KMS-11 (cell line): Measurements from ENCODE around the gene DMAC2.

Experiments used
- H2AFZ ChIP-seq: fragments of 200-600 bp; sonication (generic); 2 replicates; pipeline ENCODE4 v1.6.1; 2016; ENCODE audit warnings: antibody characterized with exemption, mixed run types, low read depth
- H3K27ac ChIP-seq: fragments of 200-600 bp; sonication (generic); 2 replicates; pipeline ENCODE4 v1.6.1; 2016; ENCODE audit warnings: mild to moderate bottlenecking, mixed run types
- H3K27me3 ChIP-seq: fragments of 200-600 bp; sonication (generic); 2 replicates; pipeline ENCODE4 v1.6.1; 2017; ENCODE audit warnings: mild to moderate bottlenecking, low read depth, mixed run types, moderate library complexity; ENCODE audit not compliant: insufficient read depth
- H3K36me3 ChIP-seq: fragments of 200-600 bp; sonication (generic); 2 replicates; pipeline ENCODE4 v1.6.1; 2017; ENCODE audit warnings: mild to moderate bottlenecking, mixed run types; ENCODE audit not compliant: insufficient read depth
- H3K4me1 ChIP-seq: fragments of 200-600 bp; sonication (generic); 2 replicates; pipeline ENCODE4 v1.6.1; 2016; ENCODE audit warnings: mild to moderate bottlenecking, low read depth, mixed run types; ENCODE audit not compliant: poor library complexity, severe bottlenecking
- H3K4me2 ChIP-seq: fragments of 200-600 bp; sonication (generic); 2 replicates; pipeline ENCODE4 v1.7.0; 2016; ENCODE audit warnings: mild to moderate bottlenecking, mixed run types
- H3K4me3 ChIP-seq: fragments of 200-600 bp; sonication (generic); IDR thresholded peaks from 2 replicates; pipeline ENCODE4 v1.6.1; 2017; ENCODE audit warnings: low read depth, low read length, mixed read lengths; ENCODE audit not compliant: insufficient read depth
- H3K79me2 ChIP-seq: fragments of 200-600 bp; sonication (generic); 2 replicates; pipeline ENCODE4 v1.6.1; 2016; ENCODE audit warnings: low read depth, mixed run types; ENCODE audit not compliant: insufficient read depth
- H3K9ac ChIP-seq: fragments of 200-600 bp; sonication (generic); 2 replicates; pipeline ENCODE4 v1.6.1; 2016; ENCODE audit warnings: mild to moderate bottlenecking, mixed run types
- H4K20me1 ChIP-seq: fragments of 200-600 bp; sonication (generic); 2 replicates; pipeline ENCODE4 v1.6.1; 2016; ENCODE audit warnings: mild to moderate bottlenecking, mixed run types; ENCODE audit not compliant: insufficient read depth
- TF ChIP-seq, protein P1 (sequence below): fragments of 200-600 bp; sonication (generic); conservative IDR thresholded peaks from 2 replicates; pipeline ENCODE4 v1.6.1; 2017; ENCODE audit warnings: low read depth, mild to moderate bottlenecking, antibody characterized with exemption, low read length, moderate library complexity, mixed read lengths

DMAC2 gene

DNA sequence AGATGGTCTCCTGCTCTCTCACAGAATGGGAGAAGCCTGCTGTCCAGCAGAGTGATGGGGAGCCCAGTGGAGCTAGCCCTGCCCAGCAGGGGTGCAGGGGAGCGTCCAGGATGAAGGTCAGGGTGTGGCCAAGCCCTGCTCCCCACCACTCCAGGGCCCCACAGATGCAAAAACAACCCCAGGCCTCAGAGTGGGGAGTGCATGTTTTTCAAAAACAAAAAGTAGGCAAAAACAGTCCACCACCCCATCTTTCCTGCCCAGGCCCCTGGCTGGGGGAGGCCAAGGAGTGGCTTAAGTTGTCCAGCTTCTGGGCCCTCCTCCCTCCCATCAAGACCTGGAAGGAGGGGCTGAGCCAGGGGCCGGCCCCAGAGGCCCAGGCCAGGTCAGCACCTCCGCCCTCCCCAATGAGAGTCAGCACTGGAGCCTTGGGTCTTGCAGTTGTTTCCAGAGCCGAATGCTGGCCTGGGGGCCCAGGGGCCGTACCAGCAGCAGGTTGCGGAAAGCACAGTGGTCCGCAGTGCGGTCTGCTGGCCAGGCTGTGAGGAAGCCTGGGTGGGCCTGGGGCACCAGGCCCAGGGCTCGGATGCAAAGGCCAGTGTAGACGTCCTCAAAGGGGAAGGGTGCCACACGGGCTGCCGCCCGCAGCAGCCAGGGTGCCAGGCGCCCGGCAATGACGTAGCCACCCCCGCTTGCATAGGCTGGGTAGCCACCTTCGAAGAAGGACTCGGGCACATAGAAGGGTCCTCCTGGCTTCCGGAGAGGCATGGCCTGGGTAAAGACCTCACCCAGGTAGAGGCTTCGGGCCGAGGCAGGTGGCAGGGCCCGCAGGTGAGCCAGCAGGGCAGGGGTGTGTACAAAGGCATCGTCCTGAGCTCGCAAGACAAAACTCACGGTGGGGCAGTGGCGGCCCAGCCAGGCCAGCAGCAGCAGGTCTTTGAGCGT is 14.3 kb downstream of the DMAC2 start:
- Histone ChIP-seq H2AFZ (no peak overlapping the region), H3K9ac (no peak overlapping the region), H3K4me2 (no peak overlapping the region), H3K27ac (no peak overlapping the region), H3K4me1 (no peaks in the 10 kb centered on the region), H3K79me2 (no peaks in the 10 kb centered on the region), H4K20me1 (no peaks in the 10 kb centered on the region), H3K4me3 (no peak overlapping the region), H3K36me3 (no peaks in the 10 kb centered on the region; the same call in 1 of the 2 replicates), H3K27me3 (no peaks in the 10 kb centered on the region)
- TF ChIP-seq, protein P1, sequence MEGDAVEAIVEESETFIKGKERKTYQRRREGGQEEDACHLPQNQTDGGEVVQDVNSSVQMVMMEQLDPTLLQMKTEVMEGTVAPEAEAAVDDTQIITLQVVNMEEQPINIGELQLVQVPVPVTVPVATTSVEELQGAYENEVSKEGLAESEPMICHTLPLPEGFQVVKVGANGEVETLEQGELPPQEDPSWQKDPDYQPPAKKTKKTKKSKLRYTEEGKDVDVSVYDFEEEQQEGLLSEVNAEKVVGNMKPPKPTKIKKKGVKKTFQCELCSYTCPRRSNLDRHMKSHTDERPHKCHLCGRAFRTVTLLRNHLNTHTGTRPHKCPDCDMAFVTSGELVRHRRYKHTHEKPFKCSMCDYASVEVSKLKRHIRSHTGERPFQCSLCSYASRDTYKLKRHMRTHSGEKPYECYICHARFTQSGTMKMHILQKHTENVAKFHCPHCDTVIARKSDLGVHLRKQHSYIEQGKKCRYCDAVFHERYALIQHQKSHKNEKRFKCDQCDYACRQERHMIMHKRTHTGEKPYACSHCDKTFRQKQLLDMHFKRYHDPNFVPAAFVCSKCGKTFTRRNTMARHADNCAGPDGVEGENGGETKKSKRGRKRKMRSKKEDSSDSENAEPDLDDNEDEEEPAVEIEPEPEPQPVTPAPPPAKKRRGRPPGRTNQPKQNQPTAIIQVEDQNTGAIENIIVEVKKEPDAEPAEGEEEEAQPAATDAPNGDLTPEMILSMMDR: no peak

DNA sequence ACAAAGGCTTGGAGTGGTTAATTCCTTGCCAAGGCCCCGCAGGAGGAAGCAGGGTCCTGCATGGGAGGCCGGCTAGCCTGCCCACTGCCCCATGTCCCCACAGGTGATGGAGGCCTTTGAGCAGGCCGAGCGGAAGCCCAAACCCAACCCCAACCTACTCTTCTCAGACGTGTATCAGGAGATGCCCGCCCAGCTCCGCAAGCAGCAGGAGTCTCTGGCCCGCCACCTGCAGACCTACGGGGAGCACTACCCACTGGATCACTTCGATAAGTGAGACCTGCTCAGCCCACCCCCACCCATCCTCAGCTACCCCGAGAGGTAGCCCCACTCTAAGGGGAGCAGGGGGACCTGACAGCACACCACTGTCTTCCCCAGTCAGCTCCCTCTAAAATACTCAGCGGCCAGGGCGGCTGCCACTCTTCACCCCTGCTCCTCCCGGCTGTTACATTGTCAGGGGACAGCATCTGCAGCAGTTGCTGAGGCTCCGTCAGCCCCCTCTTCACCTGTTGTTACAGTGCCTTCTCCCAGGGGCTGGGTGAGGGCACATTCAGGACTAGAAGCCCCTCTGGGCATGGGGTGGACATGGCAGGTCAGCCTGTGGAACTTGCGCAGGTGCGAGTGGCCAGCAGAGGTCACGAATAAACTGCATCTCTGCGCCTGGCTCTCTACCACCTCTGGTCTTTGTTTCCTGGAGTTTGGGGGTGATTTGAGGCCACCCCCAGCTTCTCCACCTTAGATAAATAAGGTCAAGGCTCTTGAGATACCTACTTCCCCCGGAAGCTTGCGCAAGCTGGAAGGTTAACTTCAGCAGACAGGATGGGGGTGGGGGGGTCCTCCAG is 15.2 kb downstream of the DMAC2 start:
- Histone ChIP-seq H3K36me3 (no peaks in the 10 kb centered on the region; the same call in 1 of the 2 replicates), H3K79me2 (no peaks in the 10 kb centered on the region), H3K4me2 (no peak overlapping the region), H2AFZ (no peak overlapping the region), H3K4me3 (no peak overlapping the region), H3K4me1 (no peaks in the 10 kb centered on the region), H3K9ac (no peak overlapping the region), H3K27ac (no peak overlapping the region), H3K27me3 (no peaks in the 10 kb centered on the region), H4K20me1 (no peaks in the 10 kb centered on the region)
- TF ChIP-seq, protein P1: no peak

DNA sequence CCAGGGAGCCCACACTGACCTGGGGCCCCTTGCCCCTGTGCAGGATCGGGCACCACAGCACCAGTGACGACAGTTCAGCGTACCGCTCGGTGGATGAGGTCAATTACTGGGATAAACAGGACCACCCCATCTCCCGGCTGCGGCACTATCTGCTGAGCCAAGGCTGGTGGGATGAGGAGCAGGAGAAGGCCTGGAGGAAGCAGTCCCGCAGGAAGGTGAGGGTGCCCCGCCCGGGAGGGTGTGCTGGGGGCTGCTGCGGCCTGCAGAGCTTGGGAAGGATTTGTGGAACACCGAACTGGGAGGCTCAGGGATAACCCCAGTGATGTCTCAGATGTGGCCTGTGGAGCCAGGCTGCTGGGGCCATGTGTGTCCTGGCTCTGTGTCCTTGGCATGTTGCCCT is 16.8 kb downstream of the DMAC2 start:
- no peaks in the 10 kb centered on the region for H4K20me1 ChIP-seq
- TF ChIP-seq, protein P1: no peak
- no peak overlapping the region for H2AFZ ChIP-seq
- no peak overlapping the region for H3K4me2 ChIP-seq
- no peaks in the 10 kb centered on the region for H3K4me1 ChIP-seq
- H3K36me3 ChIP-seq: no peaks in the 10 kb centered on the region; the same call in 1 of the 2 replicates
- H3K79me2 ChIP-seq: no peaks in the 10 kb centered on the region
- H3K27ac ChIP-seq: no peak overlapping the region
- H3K9ac ChIP-seq: no peak overlapping the region
- H3K4me3 ChIP-seq: no peak overlapping the region
- no peaks in the 10 kb centered on the region for H3K27me3 ChIP-seq

DNA sequence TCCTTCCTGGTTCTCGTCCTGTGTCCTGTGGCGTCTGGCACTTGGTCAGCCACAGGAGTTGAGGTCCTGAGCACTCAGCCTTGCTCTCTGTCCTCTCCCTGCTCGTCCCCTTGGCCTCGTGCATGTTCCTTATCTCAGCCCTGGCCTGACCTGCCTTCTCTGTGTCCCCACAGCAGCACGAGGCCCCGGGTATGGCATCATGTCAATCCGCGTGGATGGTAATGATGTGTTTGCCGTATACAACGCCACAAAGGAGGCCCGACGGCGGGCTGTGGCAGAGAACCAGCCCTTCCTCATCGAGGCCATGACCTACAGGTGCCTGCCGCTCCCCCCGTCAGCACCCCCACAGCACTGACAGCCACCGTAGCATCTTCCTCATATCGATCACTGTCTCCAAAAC is 17.3 kb downstream of the DMAC2 start:
- no peak overlapping the region for H3K9ac ChIP-seq
- H3K79me2 ChIP-seq: no peaks in the 10 kb centered on the region
- TF ChIP-seq, protein P1: no peak
- H3K36me3 ChIP-seq: no peaks in the 10 kb centered on the region; the same call in 1 of the 2 replicates
- no peak overlapping the region for H3K4me3 ChIP-seq
- H3K27me3 ChIP-seq: no peaks in the 10 kb centered on the region
- no peak overlapping the region for H2AFZ ChIP-seq
- no peak overlapping the region for H3K4me2 ChIP-seq
- no peaks in the 10 kb centered on the region for H3K4me1 ChIP-seq
- H3K27ac ChIP-seq: no peak overlapping the region
- H4K20me1 ChIP-seq: no peaks in the 10 kb centered on the region
